ENCODE measurements around the gene CFTR.

DNA sequence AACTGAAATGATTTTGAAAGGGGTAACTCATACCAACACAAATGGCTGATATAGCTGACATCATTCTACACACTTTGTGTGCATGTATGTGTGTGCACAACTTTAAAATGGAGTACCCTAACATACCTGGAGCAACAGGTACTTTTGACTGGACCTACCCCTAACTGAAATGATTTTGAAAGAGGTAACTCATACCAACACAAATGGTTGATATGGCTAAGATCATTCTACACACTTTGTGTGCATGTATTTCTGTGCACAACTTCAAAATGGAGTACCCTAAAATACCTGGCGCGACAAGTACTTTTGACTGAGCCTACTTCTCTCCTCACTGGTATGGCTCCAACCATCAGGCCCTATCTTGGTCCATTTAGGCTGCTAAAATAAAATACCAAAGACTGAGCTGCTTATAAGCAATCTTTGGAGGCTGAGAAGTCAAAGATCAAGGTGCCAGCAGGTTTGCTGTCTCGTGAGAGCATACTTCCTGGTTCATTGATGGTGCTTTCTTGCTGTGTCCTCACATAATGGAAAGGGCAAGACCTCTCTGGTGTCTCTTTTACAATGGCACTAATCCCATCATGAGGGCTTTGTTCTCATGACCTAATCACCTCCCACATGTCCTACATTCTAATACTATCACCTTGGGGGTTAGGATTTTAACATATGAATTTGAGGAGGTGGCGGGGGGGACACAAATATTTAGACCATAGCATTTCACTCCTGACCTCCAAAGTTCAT is 173.3 kb downstream of the CFTR start:
- TF ChIP-seq, protein P1, sequence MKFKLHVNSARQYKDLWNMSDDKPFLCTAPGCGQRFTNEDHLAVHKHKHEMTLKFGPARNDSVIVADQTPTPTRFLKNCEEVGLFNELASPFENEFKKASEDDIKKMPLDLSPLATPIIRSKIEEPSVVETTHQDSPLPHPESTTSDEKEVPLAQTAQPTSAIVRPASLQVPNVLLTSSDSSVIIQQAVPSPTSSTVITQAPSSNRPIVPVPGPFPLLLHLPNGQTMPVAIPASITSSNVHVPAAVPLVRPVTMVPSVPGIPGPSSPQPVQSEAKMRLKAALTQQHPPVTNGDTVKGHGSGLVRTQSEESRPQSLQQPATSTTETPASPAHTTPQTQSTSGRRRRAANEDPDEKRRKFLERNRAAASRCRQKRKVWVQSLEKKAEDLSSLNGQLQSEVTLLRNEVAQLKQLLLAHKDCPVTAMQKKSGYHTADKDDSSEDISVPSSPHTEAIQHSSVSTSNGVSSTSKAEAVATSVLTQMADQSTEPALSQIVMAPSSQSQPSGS (CRISPR knock-in tag; IDR thresholded peaks at IDR 0.05), result no peak
- TF ChIP-seq NFXL1 (CRISPR knock-in tag; IDR thresholded peaks at IDR 0.05) (no peak), NR1H2 (CRISPR knock-in tag; IDR thresholded peaks at IDR 0.05) (no peak), ZNF174 (CRISPR knock-in tag; IDR thresholded peaks at IDR 0.05) (no peak), MAFF (IDR thresholded peaks at IDR 0.05; ENCODE audit: low read length) (no peak)
